Hematopoietic multipotent progenitor cell treated with erythropoietin and hydrocortisone succinate and interleukin-3 and kit ligand, for 6 days (in vitro differentiated cells): Measurements from ENCODE around the gene PIK3C2B.
"Not testable (repeated sequence)": the region's sequence is repeated elsewhere in the genome, so short reads cannot be mapped to it uniquely, and the experiment has no call there.

Source experiments
- DNase-seq: peaks from one replicate; pipeline ENCODE4 v3.0.0-alpha.2; 2015

Gene PIK3C2B, protein sequence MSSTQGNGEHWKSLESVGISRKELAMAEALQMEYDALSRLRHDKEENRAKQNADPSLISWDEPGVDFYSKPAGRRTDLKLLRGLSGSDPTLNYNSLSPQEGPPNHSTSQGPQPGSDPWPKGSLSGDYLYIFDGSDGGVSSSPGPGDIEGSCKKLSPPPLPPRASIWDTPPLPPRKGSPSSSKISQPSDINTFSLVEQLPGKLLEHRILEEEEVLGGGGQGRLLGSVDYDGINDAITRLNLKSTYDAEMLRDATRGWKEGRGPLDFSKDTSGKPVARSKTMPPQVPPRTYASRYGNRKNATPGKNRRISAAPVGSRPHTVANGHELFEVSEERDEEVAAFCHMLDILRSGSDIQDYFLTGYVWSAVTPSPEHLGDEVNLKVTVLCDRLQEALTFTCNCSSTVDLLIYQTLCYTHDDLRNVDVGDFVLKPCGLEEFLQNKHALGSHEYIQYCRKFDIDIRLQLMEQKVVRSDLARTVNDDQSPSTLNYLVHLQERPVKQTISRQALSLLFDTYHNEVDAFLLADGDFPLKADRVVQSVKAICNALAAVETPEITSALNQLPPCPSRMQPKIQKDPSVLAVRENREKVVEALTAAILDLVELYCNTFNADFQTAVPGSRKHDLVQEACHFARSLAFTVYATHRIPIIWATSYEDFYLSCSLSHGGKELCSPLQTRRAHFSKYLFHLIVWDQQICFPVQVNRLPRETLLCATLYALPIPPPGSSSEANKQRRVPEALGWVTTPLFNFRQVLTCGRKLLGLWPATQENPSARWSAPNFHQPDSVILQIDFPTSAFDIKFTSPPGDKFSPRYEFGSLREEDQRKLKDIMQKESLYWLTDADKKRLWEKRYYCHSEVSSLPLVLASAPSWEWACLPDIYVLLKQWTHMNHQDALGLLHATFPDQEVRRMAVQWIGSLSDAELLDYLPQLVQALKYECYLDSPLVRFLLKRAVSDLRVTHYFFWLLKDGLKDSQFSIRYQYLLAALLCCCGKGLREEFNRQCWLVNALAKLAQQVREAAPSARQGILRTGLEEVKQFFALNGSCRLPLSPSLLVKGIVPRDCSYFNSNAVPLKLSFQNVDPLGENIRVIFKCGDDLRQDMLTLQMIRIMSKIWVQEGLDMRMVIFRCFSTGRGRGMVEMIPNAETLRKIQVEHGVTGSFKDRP (N-terminal part only)

DNA sequence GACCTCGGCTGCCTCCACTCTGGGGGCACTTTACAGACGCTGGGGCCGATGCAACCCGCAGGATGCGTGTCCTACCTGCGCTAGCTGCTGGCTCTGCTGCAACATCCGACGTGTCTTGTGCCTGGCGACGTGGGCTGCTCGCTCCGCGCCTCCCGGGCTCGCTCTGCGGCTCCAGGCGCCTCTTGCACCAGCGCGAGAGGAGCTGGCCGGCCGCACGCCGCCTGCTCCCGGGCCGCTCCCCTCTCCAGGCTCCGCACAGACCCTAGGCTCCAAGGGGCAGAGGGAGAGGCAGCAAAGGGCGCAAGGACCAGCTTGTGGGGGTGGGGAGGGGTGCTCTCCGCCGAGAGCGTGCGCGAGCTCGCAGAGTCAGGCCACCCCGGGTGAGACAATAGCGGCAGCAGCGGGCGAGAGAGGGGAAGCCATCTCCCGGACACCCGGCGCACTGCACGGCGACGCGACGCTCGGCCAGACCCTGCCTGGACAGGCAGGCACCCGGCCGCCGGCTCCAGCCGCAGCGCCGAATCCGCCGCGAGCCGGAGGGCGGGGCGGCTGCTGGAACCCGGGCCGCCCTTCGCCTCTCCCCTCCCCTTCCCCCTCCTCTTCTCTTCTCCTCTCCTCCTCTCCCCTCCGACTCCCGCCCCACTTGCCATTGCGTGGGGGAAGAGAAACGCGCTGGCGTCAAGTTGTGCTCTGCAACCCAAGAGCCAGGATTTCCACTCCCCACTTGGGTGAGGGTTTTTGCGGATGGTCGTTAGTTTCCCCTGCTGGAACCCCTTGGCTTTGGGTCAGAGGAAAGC is at the start of gene PIK3C2B:
Gene PIK3C2B, minus strand, starts transcription at position 525 of the 797 bp plus-strand sequence. CDS start 25,003 bp downstream, outside the sequence.
- peak; percentile 80 for DNase-seq

DNA sequence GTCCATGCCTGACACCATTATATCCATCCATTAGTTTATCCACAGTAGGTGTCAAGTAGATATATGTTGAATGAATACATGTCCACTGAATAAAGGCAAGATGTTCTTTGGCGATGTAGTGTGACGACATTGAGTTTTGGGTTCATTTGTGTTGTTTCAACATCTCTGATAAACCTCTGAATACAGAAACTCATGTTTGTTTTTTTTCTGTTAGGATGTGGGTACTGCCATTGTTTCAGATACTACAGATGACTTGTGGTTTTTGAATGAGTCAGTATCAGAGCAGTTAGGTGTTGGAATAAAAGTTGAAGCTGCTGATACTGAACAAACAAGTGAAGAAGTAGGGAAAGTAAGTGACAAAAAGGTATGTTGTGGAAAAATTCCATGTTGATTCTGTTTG is 49.7 kb upstream of the PIK3C2B start:
- peak; percentile 71 for DNase-seq

DNA sequence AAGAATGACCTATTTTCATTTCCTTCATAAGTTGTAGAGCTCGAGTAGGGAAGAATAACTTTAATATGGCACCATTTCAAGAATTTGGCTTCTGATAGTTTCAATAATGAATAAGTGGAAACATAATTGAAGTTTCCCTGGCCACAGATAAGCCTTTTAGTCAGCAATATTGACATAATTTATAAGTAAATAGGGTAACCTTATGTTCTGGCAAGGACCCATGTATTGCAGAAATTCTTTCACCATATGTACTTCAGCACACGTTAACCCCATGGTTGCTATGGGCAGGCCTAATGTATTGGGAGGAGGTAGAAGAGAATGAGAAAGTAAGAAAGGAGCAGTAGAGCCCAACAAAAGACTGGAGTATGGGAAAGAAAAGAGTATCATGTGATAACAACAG is 47.0 kb upstream of the PIK3C2B start:
- no peak for DNase-seq

DNA sequence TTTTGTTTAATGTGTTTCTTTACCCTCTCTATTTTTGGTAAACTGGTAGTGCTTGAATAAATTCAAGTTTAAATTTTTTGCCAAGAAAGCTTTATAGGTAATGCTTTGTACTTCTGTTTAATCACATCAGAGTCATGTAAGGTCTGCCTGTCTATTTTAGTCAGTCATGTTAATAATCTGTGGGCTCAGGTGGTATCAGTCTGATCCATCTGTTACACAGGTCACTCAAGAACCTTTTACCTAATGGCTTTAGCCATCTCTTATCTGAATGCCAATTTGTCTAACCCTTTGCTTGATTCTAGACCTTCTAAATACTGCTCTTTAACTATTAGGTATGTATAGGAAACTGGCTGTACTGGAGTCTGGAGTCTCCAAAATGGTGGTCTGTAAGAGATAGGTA is 38.2 kb upstream of the PIK3C2B start:
- DNase-seq: no peak

DNA sequence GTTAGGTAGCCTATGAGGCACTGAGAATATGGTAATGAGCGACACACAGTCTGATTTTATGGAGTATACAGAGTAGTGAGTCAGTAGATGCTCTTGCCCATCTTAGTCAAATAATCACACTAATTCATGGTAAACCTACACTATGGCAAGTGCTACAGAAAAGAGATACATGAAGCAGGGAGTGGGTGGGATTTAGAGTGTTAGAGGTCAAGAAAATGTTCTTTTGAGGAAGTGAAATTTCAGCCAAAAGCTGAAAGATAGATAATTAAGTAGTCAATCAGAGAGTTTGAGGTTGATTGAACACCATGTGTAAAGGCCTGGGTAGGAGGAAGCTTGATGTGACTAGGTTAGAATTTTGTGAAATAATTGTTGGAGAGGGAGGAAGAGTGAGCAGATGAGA is 36.3 kb upstream of the PIK3C2B start:
- DNase-seq: no peak

DNA sequence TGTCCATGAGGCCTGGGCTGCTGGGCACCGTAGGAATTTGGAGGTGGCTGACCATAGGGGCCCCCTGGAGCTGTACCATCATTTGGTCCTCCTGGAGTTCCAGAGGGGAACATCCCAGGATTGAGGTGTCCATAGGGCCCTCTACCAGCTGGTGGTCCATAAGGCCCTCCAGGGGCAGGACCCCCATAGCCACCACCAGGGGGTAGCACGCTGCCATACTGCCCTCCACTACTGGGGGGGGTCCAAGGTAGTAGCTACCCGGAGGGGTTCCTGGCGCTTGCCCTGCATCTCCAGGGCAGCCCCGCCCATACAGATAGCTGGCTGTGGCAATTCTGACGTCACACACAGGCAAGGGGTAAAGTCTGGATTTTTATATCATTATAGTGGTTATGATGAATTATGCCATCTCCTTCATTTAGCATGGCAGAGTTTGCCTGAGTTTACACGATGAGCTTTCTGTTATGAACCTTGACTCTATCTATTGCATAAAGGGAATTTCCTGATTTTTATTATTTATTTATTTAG is 34.8 kb upstream of the PIK3C2B start:
- no peak for DNase-seq

DNA sequence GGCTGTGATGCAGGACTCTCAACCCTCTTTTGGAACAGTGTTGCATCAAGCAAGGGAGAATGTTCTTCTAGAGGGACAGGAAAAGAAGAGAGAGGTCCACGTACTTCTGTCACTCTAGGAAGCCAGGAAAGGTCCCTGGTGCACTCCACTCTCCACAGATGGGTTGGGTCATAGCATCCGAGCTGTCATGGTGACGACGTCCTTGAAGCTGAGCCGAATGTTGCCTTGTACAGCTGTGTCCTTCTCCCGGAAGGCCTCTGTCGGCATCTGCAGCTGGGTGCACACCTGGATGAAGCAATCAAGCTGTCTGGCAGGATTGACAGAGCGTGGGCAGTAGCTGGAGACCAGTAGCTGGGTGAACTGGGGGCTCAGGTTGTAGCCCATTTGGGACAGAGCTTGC is 34.1 kb upstream of the PIK3C2B start:
- DNase-seq: no peak

DNA sequence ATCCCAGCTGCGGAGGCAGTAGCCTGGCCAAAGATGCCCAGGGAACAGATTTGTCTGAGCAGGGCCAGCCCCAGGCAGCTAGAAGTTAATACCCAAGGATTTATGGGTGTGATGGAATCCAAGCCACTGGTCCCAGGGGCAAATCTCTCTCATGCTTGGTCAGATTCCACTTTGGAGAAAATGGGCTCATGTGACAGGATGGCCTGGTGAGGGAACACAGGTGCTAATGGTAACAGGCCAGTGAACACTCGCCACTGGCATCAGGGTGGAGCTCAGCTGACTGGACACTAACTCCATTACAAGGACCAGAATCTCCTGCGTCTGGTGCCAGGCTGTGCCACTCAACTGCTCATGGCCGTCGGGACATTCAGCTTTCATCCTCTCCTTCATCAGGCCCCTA is 33.6 kb upstream of the PIK3C2B start:
- no peak for DNase-seq

DNA sequence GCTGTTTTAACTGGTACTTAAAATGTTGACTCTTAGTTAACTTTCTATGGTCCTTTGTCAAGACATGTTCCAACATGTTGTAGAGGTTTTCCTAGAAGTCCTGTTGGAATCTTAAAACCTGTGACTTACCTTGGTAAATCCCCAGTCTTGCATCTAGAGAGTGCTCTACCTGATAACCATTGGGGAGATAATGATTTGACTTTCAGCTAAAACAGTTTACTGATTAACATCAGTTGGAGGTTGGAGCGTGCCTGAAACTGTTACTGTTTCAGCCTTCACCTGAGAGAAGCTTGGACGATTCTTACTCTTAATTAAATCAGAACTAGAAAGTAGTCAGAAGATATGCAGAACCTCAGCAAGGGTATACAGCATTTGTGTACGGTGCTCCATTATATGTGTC is 30.4 kb upstream of the PIK3C2B start:
- no peak for DNase-seq

DNA sequence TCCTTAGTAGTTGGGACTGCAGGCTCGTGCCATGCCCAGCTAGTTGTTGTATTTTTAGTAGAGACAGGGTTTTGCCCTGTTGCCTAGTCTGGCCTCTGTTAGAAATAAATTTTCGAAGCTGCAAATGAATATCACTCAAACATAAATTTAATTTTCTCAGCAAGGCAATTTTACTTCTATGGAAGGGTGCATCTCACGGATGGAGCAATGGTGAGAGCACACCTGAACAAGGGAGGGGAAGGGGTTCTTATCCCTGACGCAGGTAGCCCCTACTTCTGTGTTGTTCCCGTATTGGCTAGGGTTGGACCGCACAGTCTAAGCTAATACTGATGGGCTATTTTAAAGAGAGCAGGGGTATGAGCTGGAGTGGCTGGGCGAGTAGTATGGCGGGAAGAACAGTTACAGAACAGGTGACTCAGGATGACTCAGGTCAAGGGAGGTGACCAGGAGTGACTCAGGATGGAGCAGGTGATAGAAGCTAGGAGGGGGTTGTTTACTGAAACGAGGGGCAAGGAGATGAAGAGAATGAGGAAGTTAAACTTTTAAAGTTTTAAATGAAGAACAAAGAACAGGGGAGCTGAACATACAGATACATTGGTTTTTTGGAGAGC is 29.1 kb upstream of the PIK3C2B start:
- DNase-seq: no peak

DNA sequence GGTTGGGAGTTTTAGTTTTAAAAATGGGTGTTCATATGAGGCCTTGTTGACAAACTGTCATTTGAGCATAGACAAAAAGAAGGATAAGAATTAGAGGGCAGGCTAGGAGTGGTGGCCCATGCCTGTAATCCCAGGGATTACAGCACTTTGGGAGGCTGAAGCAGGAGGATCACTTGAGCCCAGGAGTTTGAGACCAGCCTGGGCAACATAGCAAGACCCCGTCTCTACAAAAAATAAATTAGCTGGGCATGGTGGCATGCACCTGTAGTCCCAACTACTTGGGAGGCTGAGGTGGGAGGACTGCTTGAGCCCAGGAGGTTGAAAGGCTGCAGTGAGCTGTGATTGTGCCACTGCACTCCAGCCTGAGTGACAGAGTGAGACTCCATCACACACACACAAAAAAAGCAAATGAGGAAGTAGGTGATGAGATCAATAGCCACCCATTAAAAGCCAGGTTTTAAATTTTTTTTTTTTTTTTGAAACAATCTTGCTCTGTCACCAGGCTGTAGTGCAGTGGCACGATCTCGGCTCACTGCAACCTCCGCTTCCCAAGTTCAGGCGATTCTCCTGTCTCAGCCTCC is 27.4 kb upstream of the PIK3C2B start:
- not testable (repeated sequence) for DNase-seq

DNA sequence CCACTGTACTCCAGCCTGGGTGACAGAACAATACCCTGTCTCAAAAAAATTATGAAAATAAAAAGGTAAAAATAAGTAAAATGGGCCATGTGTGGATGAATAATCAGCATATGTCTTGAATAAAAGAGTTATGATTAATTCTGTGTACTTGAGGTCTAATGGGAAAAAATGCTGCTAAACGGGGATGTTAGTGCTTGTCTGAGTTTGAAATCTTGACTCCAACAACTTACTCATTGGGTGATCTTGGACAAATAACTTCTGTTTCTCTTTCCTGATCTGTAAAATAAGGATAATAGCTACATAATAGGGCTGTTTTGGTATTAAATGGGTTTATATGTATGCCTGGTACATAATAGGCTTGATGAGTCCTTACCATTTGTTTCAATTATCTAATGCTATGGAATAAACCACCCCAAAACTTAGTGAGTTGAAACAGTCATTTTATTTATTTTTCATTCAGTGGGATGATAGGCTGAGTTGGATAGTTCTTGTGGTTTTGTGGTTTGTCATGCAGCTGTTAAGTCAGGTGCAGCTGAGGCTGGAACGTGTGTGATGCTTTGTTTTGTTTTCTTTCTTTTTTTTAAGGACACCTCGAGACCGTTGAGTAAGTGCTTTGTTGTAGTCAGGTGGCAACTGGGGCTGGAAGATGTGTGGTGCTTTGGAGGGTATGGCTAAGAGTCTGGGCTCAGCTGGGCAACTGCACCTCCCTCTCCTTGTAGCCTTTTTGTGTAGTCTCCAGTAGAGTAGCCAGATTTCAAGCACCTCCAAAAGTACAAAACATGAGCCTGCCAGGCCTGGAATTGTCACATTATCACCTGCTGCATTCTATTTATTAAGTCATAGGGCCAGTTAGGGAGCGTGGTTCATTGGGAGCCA is 26.5 kb upstream of the PIK3C2B start:
- DNase-seq: peak; percentile 86

DNA sequence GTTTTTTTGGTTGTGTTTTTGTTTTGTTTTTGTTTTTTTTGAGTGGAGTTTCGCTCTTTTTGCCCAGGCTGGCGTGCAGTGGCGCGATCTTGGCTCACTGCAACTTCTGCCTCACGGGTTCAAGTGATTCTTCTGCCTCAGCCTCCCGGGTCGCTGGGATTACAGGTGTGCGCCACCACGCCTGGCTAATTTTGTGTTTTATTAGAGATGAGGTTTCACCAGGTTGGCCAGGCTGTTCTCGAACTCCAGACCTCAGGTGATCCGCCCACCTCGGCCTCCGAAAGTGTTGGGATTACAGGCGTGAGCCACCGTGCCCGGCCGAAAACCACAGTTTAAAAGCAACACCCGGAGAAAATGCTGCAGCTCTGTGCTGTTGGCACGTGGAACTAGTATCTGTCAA is 22.8 kb upstream of the PIK3C2B start:
- DNase-seq: not testable (repeated sequence)

DNA sequence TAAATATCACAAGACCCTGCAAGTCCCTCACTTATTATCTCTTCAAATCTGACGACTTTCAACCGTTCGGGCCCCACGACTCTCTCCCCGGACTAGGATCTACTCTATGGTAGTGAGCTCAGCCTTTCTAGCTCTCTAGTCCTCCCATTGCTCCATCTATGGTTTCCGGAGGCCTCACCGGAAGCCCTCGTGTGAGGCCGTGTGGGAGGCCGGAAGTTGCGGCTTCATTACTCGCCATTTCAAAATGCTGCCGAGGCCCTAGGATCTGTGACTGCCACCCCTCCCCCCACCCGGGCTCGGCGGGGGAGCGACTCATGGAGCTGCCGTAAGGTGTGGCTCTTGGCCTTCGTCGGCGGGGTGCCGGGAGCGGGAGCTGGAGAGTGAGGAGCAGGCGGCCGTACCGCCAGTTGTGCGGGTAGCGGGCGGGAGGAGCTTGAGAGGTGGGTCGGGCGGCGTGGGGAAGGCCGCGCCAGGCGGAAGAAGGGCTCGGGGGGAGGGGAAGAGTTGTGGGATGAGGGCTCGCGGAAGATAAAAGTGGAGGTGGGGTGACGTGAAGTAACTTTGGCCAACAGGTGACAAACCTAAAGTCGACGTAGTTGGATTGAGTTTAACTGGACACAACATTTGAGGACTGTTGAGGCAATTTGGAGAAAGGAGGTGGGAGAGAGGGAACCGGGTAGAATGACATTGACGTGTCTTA is 21.7 kb upstream of the PIK3C2B start, which contains the start of gene MDM4:
Gene MDM4, plus strand, starts transcription at position 227 of the 700 bp plus-strand sequence. CDS start 9,113 bp downstream, outside the sequence.
- DNase-seq: peak; percentile 99

DNA sequence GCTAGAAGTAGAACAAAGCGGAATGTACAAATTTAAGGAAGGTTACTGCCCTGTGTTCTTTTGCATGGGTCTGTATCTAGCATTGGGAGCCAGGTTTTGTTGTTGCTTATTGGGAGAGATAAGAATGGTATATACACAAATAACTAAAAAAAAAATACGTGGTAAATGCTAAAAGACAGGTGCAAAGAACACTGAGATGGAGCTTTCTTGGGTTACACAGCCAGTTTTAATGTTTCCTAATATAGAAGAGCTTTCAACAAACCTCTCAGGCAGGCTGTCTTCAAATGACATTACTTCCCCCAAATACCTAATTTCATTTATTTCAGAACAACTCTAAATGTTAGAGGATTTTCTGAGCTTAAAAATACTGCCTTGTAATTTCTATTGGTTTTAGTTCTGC is 20.2 kb upstream of the PIK3C2B start:
- DNase-seq: no peak

DNA sequence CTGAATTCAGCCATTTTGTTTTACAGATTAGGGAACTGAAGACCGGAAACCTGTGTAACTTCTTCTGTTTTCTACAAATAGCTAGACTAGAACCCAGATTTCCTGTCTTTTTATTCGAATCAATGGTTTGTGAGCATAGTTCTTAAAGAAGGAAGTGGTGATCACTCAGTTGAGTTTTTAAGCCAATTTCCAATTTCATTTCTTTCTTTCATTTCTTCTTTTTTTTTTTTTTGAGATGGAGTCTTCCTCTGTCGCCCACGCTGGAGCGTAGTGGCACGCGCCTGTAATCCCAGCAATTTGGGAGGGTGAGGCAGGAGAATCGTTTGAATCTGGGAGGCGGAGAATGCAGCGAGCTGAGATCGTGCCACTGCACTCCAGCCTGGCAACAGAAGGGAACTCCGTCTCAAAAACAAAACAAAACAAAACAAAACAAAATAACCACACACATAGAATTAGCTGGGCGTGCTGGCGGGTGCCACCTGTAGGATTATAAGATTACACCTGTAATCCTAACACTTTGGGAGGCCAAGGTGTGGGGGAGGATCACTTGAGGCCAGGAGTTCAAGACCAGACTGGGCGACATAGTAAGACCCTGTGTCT is 18.6 kb upstream of the PIK3C2B start:
- DNase-seq: peak; percentile 70

DNA sequence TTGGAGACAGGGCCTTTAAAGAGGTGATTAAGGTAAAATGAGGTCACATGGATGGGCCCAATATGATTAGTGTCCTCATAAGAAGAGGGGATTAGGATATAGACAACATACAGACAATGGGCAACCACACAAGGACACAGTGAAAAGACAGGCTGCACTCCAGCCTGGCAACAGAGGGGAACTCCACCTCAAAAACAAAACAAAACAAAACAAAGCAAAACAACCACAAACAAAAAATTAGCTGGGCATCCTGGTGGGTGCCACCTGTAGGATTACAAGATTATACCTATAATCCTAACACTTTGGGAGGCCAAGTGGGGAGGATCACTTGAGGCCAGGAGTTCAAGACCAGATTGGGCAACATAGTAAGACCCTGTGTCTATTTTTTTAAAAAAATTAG is 16.8 kb upstream of the PIK3C2B start:
- DNase-seq: no peak

DNA sequence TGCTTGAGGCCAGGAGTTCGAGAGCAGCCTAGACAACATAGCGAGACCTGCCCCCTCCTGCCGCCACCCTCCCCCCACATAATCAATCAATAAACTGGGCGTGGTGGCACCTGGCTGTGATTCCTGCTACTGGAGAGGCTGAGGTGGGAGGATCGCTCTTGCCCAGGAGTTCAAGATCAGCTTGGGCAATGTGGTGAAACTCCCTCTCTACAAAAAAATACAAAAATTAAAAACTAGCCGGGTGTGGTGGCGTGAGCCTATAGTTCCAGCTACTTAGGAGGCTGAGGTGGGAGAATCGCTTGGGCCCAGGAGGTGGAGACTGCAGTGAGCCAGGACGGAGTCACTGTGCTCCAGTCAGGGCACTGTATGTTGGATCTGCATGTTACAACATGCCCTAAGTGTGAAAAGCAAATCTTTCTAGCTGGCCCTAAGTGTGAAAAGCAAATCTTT is 14.6 kb upstream of the PIK3C2B start:
- no peak for DNase-seq
